Stromal cell of bone marrow (primary cell): ENCODE data around the gene UROD.
"Not testable (repeated sequence)": the region's sequence is repeated elsewhere in the genome, so short reads cannot be mapped to it uniquely, and the experiment has no call there.

ENCODE experiments used
- DNase-seq: peaks from one replicate; pipeline ENCODE4 v3.0.0-alpha.2; 2012; ENCODE audit warnings: low read depth

The UROD gene

DNA sequence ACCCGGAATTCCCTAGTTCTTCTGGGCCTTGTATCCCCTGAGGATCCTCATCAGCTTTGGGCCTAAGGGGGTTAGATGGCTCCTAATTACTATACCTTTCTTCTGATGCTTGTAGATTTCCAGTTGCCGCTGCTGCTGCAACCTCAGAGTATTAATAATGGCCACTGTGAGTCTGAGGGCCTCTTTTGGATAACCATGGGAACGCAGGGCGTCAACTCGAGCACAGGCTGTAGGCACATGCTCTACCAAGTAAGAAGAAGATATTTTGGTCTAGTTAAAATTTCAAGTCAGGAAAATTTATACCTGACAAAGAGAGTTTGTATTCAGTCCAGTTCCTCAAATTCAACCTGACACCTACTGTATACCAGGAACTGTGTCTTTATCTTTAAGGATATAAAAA lies 28.2 kb downstream of the UROD start:
- no peak for DNase-seq

DNA sequence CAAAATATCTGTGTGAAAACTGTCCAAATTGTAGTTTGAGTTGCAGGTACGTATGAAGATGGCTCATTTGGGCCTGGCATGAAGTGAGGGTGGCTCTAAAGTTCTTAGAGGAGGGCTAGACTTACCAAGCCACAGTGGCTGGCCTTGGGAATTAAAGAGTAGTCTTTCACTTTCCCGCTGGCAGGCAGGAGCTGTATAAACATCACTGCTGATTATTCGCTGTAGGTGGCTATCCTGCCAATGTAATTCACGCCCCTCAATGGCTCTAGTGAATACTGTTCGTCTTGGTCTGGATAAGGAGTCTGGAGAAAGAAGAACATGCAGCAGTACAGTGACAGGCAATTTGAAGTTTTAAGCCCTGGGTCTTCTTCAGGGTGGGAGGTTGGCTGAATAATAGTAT lies 31.0 kb downstream of the UROD start:
- no peak for DNase-seq

DNA sequence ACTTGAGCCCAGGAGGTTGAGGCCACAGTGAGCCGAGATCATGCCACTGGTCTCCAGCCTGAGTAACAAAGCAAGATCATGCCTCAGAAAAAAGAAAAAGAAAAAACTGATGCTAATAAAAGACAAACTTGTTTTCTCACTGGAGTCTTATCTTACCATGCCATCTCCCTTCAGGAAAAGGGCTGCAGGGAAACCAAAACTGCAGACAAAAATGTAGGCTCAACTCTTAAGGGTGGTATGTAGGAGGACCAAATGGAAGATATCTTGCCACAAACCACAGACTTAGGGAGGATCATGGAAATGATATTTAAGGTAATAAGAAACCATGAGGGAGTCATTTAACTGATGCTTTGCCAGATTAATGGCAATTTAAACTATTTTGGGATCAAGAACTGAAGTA lies 32.9 kb downstream of the UROD start:
- no peak for DNase-seq

DNA sequence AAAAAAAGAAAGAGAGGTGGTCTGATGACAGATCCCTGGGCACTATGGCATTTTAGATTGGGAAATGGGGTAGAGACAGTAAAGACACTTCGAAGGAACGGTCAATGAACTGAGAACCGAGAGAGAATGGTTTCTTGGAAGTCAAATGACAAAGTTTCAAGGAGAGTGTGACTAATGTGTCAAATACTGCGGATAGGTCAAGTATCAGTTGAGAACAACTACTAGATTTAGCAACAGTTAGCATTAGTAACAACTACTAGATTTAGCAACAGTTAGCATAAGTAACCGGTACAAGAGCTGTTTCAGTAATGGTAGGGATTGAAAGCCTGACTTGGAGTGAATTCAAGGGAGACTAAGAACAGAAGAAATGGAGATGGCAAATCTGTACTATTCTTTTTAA lies 35.0 kb downstream of the UROD start:
- no peak for DNase-seq

DNA sequence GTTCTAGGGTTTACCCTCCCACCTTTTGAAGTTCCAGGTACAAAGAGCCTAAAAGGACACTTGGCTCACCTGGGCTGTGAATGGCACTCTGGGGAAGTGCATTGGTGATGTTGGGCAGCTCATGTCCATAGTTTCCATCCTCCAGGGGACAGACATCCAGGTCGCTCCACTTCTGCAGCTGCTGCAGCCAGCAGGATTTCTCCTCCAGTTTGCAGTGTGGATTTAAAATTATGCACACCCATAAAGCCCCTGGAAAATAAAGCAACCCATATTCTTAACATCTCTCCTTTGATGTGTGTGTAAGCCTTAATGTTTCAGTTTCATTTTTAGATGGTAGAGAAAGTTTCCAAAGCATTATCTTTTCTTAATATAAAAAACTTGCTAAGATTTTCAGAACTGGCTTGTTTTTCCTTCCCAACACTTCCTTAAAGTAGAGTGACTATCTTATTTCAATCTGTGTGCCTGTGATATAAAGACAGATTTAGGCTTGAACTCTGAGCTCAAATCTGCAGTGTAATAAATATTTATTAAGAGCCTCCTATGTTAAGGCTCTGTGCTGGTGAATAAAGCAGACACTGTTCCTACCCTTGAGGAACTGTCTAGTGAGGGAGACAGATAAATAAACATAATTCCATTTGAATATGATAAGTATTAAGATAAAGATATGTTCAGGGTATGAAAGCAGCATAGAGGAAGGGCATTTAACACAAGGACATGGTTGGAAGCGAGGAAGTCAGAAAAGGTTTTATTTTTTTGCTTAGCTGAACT lies 39.1 kb downstream of the UROD start:
- DNase-seq, result no peak

DNA sequence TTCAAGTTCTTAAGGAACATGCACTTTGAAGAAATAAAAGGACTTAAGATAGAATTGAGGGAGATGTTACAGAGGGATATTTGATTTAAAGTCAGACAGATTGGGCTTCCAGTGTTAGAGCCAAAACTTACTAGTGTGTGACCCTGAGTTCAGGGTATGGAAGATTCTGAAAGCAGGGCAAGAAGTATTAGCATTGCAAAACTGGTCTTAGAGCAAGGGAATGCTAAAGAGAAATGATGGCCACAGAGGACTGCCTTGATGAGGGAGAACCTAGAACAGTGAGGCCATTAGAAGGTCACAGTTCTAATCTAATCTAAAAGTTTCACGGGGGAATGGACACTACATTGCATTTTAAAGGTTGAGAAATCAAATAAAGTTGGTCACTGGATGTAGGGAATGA lies 45.5 kb downstream of the UROD start:
- DNase-seq, result no peak

DNA sequence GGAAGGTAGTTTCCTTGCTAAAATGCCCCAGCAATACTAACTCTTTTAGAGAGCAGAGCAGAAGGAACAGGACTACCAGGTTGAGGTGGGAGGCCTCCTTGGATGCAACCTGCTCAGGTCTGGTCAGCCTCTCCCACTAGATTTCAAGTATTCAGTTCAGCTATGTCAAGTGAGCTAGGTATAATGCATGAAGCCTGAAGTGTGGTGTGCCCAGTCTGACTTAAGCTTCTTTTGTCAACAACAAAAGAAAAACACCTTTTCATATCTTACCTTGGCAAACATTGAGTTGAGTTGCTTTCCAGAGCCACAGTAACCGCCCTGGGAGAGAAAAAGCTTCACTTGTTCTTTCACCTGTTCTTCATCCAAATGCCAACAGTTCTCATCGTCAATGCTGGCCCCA lies 47.8 kb downstream of the UROD start:
- no peak for DNase-seq

DNA sequence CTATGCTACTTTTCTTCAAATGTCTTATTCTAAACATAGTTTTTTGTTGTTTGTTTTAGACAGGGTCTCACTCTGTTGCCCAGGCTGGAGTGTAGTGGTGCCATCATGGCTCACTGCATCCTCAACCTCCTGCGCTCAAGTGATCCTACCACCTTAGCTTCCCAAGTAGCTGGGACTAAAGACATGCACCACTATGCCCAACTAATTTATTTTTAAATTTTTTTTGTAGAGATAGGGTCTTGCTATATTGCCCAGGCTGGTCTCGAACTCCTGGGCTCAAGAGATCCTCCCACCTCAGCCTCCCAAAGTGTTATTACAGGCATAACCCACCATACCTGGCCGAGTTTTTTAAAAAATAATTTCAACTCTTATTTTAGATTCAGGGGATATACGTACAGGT lies 50.4 kb downstream of the UROD start:
- DNase-seq, result not testable (repeated sequence)

DNA sequence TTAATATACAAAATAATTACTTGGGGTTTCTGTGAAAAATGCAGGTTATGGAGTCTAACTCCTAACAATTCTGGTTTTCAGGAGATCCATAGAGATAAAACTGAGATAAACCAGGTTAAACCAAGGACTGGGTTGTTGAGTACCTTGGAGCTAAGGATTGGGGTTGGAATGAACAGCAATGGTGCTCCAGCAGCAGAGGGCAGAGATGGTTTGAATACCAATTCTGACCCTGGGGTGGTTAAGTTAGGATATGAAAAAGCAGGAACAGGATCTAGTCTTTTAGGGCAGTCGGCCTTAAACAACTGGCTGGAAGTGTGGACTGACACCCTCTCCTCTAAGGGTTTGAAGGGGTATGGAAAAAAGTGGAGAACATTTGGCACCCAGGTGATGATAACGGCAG lies 53.0 kb downstream of the UROD start:
- DNase-seq, result no peak
